Caco-2 (cell line): Measurements from ENCODE around the gene FOLR3. TPM values are rescaled to one million over a fixed set of nuclear protein-coding genes. Genes with fewer than 3 reads are reported as not detected.

ENCODE experiments used
- BruUV-seq: library from RNA; stranded (reverse); fragments of 400-500 nt; replicated peaks from 2 replicates; lab custom pipeline; 2021; lab: Mats Ljungman, UMichigan
- CTCF ChIA-PET: fragments of 300-600 bp; sonication (Branson Sonifier 250); formaldehyde crosslinking; loops from one replicate; lab custom pipeline; 2022; ENCODE audit warnings: antibody characterized with exemption; lab: Charles Lee
- POLR2A ChIA-PET: fragments of 300-600 bp; sonication (Branson Sonifier 250); formaldehyde crosslinking; loops from one replicate; lab custom pipeline; 2022; ENCODE audit warnings: antibody characterized with exemption; lab: Charles Lee
- DNase-seq, 2 experiments: peaks; one replicate each; pipeline versions ENCODE4 v3.0.0 to v3.0.0-alpha.2; 2020 to 2022
- H3K27me3 ChIP-seq: replicated peaks from 2 replicates; pipeline ENCODE4 v1.6.0; 2011; ENCODE audit warnings: low read length; ENCODE audit not compliant: control insufficient read depth, insufficient read depth
- H3K36me3 ChIP-seq: 2 replicates; pipeline ENCODE4 v1.5.1; 2011; ENCODE audit warnings: low read length; ENCODE audit not compliant: control insufficient read depth, insufficient read depth
- H3K4me1 ChIP-seq: fragments of 250-450 bp; sonication (Bioruptor Pico); 2 replicates; pipeline ENCODE4 v1.5.1; 2020; ENCODE audit warnings: mild to moderate bottlenecking
- H3K4me3 ChIP-seq: 2 replicates; pipeline ENCODE4 v1.5.1; 2011; ENCODE audit warnings: low read depth, mild to moderate bottlenecking, control low read depth, low read length
- H3K9me3 ChIP-seq: fragments of 250-450 bp; sonication (Bioruptor Pico); 2 replicates; pipeline ENCODE4 v1.5.1; 2020; ENCODE audit warnings: mild to moderate bottlenecking, moderate library complexity
- H3K27ac Mint-ChIP-seq: one replicate; pipeline ENCODE4 v1.8.0; 2022; ENCODE audit warnings: mixed read lengths; ENCODE audit not compliant: unreplicated experiment
- H3K27me3 Mint-ChIP-seq: one replicate; pipeline ENCODE4 v1.8.0; 2022; ENCODE audit warnings: mixed read lengths; ENCODE audit not compliant: insufficient read depth, unreplicated experiment
- H3K36me3 Mint-ChIP-seq: one replicate; pipeline ENCODE4 v1.8.0; 2022; ENCODE audit warnings: mild to moderate bottlenecking, mixed read lengths; ENCODE audit not compliant: insufficient read depth, unreplicated experiment
- H3K4me1 Mint-ChIP-seq: one replicate; pipeline ENCODE4 v1.8.0; 2022; ENCODE audit warnings: low read depth, mixed read lengths; ENCODE audit not compliant: unreplicated experiment
- H3K4me3 Mint-ChIP-seq: one replicate; pipeline ENCODE4 v1.8.0; 2022; ENCODE audit warnings: mild to moderate bottlenecking, moderate library complexity, mixed read lengths; ENCODE audit not compliant: unreplicated experiment
- H3K9me3 Mint-ChIP-seq: one replicate; pipeline ENCODE4 v1.8.0; 2022; ENCODE audit warnings: mixed read lengths; ENCODE audit not compliant: unreplicated experiment
- intact Hi-C: fragments of 100-400 bp; cut with micrococcal nuclease; formaldehyde crosslinking; loops from one replicate; pipeline ENCODE4 v1.10.0; 2022; ENCODE audit not compliant: unreplicated experiment
- total RNA-seq: library from RNA; stranded (reverse); gene quantifications from 2 replicates; pipeline ENCODE4 v1.2.3, GENCODE V29; 2022
- TF ChIP-seq, protein P1 (sequence below), 2 experiments: fragments of 200-600 bp in 1 of 2; IDR thresholded peaks; 1 replicate in 1 of 2; 2 replicates in 1 of 2; pipeline versions ENCODE4 v1.5.1 to v1.8.0; 2011 to 2022; ENCODE audit warnings: antibody characterized with exemption in 1 of 2, control low read depth in 1 of 2, inconsistent platforms in 1 of 2, low read depth in 1 of 2, low read length in 1 of 2, mild to moderate bottlenecking in 1 of 2, moderate library complexity in 1 of 2; ENCODE audit not compliant: insufficient read depth in 1 of 2, severe bottlenecking in 1 of 2, unreplicated experiment in 1 of 2

Gene FOLR3
- total RNA-seq, 1 experiment from 2014 or later = not detected

DNA sequence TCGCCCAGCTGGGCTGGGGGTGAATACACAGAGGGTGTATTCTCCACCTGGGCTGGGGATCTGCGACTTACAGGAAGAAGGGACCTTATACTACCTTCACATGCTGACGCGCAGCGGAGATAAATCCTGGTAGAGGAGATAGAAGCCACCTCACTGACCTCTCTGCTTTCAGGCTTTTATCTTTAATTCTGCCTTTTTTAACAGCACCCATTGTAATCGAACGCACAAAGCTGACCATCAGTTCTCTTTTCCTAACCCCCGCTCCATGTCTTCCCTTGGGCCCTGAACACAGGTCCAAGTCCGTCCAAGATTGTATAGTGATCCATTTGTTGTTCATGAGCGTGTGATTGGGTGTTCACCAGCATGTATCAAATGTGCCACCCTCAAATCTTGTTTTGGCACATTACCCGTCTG lies 31.8 kb upstream of the FOLR3 start:
- Mint-ChIP-seq H3K4me1 (peaks cover 26% of the 10 kb centered on the region), H3K27me3 (no peaks in the 10 kb centered on the region), H3K27ac (peak overlapping the region; percentile 98), H3K9me3 (no peaks in the 10 kb centered on the region), H3K36me3 (peaks cover 42% of the 10 kb centered on the region), H3K4me3 (peak overlapping the region; percentile 97)
- Histone ChIP-seq H3K9me3 (no peaks in the 10 kb centered on the region), H3K36me3 (peaks cover 5% of the 10 kb centered on the region; the same call in 1 of the 2 replicates), H3K4me1 (peaks cover 18% of the 10 kb centered on the region), H3K4me3 (peak overlapping the region; percentile 19), H3K27me3 (no peaks in the 10 kb centered on the region)
- peak in 1 of 2 experiments; percentile 35 for DNase-seq
- CTCF ChIA-PET = no interaction called here
- BruUV-seq = TSS peak; percentile 97
- TF ChIP-seq, protein P1, sequence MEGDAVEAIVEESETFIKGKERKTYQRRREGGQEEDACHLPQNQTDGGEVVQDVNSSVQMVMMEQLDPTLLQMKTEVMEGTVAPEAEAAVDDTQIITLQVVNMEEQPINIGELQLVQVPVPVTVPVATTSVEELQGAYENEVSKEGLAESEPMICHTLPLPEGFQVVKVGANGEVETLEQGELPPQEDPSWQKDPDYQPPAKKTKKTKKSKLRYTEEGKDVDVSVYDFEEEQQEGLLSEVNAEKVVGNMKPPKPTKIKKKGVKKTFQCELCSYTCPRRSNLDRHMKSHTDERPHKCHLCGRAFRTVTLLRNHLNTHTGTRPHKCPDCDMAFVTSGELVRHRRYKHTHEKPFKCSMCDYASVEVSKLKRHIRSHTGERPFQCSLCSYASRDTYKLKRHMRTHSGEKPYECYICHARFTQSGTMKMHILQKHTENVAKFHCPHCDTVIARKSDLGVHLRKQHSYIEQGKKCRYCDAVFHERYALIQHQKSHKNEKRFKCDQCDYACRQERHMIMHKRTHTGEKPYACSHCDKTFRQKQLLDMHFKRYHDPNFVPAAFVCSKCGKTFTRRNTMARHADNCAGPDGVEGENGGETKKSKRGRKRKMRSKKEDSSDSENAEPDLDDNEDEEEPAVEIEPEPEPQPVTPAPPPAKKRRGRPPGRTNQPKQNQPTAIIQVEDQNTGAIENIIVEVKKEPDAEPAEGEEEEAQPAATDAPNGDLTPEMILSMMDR (IDR thresholded peaks at IDR 0.05; ENCODE audit: insufficient read depth in 1 of 2, low read depth in 1 of 2, low read length in 1 of 2, severe bottlenecking in 1 of 2, unreplicated experiment in 1 of 2) = no peak
- POLR2A ChIA-PET = interaction anchor here (0.5 to 1.0 kb wide), 2 partner anchors 9 to 119 kb away, joined by 3 read pairs; partner anchors contain the start of gene ANAPC15
- intact Hi-C loops = loop anchor here (1.0 to 2.0 kb wide), 5 partner anchors 9 to 311 kb away; partner anchors contain the start of genes ANAPC15, LRRC51 and NUMA1

DNA sequence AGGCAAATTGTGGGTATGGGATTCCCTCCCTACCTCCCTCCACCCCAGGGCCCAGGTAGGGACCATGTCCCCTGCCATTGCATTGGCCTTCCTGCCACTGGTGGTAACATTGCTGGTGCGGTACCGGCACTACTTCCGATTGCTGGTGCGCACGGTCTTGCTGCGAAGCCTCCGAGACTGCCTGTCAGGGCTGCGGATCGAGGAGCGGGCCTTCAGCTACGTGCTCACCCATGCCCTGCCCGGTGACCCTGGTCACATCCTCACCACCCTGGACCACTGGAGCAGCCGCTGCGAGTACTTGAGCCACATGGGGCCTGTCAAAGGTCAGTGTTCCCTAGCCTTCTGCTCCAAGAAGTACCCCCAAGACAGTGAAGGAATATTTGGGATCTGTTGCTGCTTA lies 29.6 kb upstream of the FOLR3 start, which contains the start of gene TOMT:
Gene TOMT, plus strand, starts transcription at position 37 of the 400 bp plus-strand sequence. Its CDS starts 28 bp downstream, at position 65.
- H3K4me3 ChIP-seq = no peak within 1 kb of the TSS
- peaks cover 7% of the 10 kb centered on the region for H3K36me3 ChIP-seq
- Mint-ChIP-seq H3K36me3 (peaks cover 33% of the 10 kb centered on the region), H3K4me1 (peaks cover 20% of the 10 kb centered on the region), H3K27ac (no peak within 1 kb of the TSS), H3K4me3 (no peak within 1 kb of the TSS), H3K27me3 (no peaks in the 10 kb centered on the region), H3K9me3 (no peaks in the 10 kb centered on the region)
- TF ChIP-seq, protein P1 (IDR thresholded peaks at IDR 0.05; ENCODE audit: insufficient read depth in 1 of 2, low read depth in 1 of 2, low read length in 1 of 2, severe bottlenecking in 1 of 2, unreplicated experiment in 1 of 2) = no peak
- no peaks in the 10 kb centered on the region for H3K9me3 ChIP-seq
- CTCF ChIA-PET = interaction anchor here (1.0 kb wide), 1 partner anchor 14 kb away, joined by 3 read pairs; no protein-coding TSS in a partner anchor
- DNase-seq = peak in 1 of 2 experiments; percentile 40
- BruUV-seq = no TSS peak
- intact Hi-C loops = no loop called here
- peaks cover 18% of the 10 kb centered on the region for H3K4me1 ChIP-seq
- H3K27me3 ChIP-seq = no peaks in the 10 kb centered on the region
- POLR2A ChIA-PET = no interaction called here

DNA sequence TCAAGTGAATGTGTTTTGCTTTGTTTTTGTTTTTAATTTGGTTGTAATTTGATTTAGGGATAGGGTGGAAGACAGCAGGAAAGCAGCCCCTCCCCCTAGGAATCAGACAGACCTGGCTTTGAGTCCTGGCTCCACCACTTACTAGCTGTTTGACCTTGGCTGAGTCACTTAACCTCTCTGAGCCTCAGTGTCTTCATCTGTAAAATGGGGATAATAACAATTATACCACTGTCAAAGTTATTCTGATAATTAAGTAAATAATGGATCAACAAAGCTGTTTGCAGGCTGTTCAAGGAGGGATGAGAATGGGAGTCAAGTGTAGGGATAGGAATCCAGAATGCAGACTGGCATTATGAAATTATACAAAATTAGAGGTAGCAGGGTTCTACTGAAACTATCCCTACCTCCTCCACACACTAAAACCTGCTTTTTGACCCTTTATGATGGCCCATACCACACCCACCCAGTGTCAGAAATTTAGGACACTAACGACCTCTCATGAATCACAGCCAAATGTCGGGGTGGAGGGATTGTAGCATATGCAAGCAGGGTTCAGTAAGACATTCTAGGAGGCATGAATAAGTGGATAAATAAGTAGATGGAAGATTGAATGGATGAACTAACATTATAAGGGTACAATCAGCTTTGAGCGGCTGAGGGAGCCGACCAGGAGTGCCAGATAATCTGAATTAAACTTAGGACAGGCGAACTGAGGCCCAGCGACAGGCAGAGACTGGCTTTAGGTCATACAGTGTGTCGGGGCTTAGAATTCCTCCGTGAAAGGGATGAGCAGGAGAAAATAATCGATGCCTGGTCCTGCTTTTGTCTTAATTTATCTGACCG lies 24.0 kb upstream of the FOLR3 start:
- H3K4me1 ChIP-seq = peaks cover 9% of the 10 kb centered on the region
- Mint-ChIP-seq H3K27ac (peak overlapping the region; percentile 100), H3K27me3 (no peaks in the 10 kb centered on the region), H3K4me3 (peak overlapping the region; percentile 94), H3K9me3 (no peaks in the 10 kb centered on the region), H3K4me1 (no peaks in the 10 kb centered on the region), H3K36me3 (peaks cover 20% of the 10 kb centered on the region)
- no peaks in the 10 kb centered on the region for H3K27me3 ChIP-seq
- H3K36me3 ChIP-seq = peaks cover 6% of the 10 kb centered on the region
- no peak for DNase-seq
- TSS peak; percentile 80 for BruUV-seq
- H3K9me3 ChIP-seq = no peaks in the 10 kb centered on the region
- intact Hi-C loops = loop anchor here (1.0 to 2.0 kb wide), 7 partner anchors 8 to 112 kb away; partner anchors contain the start of genes LAMTOR1, LRRC51 and NUMA1
- ChIA-PET POLR2A (interaction anchor here (0.5 to 1.8 kb wide), 17 partner anchors 9 to 659 kb away, joined by 3 to 15 read pairs (median 4); partner anchors contain the start of genes FOLR1 and NADSYN1), CTCF (interaction anchor here (1.0 to 1.9 kb wide), 5 partner anchors 11 to 87 kb away, joined by 3 to 13 read pairs (median 9); no protein-coding TSS in a partner anchor)
- TF ChIP-seq, protein P1 (IDR thresholded peaks at IDR 0.05; ENCODE audit: insufficient read depth in 1 of 2, low read depth in 1 of 2, low read length in 1 of 2, severe bottlenecking in 1 of 2, unreplicated experiment in 1 of 2) = no peak
- H3K4me3 ChIP-seq = peak overlapping the region; percentile 52
